Adrenal gland (tissue), 12 donors: ENCODE results near the gene C4orf33. TPM values are rescaled to one million over a fixed set of nuclear protein-coding genes. Genes with fewer than 3 reads are reported as not detected.
"Not testable (repeated sequence)": the region's sequence is repeated elsewhere in the genome, so short reads cannot be mapped to it uniquely, and the experiment has no call there.

Experiments
- DNase-seq, 7 donors: peaks; one replicate each; pipeline ENCODE4 v3.0.0-alpha.2; 2019 to 2020
- H3K27ac ChIP-seq, 5 donors: fragments of 200-600 bp; sonication (generic) in 4 of 5; 1 replicate in 3 of 5; 2 replicates in 2 of 5; pipeline versions ENCODE4 v1.5.1 to v1.8.0; 2016 to 2020; ENCODE audit warnings: mild to moderate bottlenecking in 1 of 5
- H3K27me3 ChIP-seq: fragments of 200-600 bp; 2 replicates; pipeline ENCODE4 v1.8.0; 2021
- H3K36me3 ChIP-seq, 2 donors: fragments of 200-600 bp; replicated peaks in 1 of 2; 1 replicate in 1 of 2; 2 replicates in 1 of 2; pipeline versions ENCODE4 v1.5.1 to v1.8.0; 2018 to 2022
- H3K4me1 ChIP-seq, 2 donors: fragments of 200-600 bp; replicated peaks in 1 of 2; 1 replicate in 1 of 2; 2 replicates in 1 of 2; pipeline versions ENCODE4 v1.5.1 to v1.8.0; 2018 to 2021
- H3K4me3 ChIP-seq, 4 donors: fragments of 200-600 bp; sonication (generic) in 3 of 4; one replicate each; pipeline ENCODE4 v1.5.1; 2016 to 2018
- H3K9me3 ChIP-seq, 3 donors: fragments of 200-600 bp; sonication (generic) in 1 of 3; replicated peaks in 1 of 3; 1 replicate in 2 of 3; 2 replicates in 1 of 3; pipeline versions ENCODE4 v1.5.1 to v1.8.0; 2016 to 2021
- POLR2A ChIP-seq, 2 donors: fragments of 450-650 bp; IDR thresholded peaks; one replicate each; pipeline ENCODE4 v1.6.1; 2017; ENCODE audit warnings: antibody characterized with exemption in 2 of 2, mild to moderate bottlenecking in 2 of 2, moderate library complexity in 1 of 2
- WGBS, 4 donors: extraction: QIAGEN DNeasy Blood & Tissue Kit in 2 of 4; methylation state at CpG; one replicate each; pipeline versions ENCODE4 v1.1.5 to v1.1.7; 2013 to 2017; 5-methylcytosine and 5-hydroxymethylcytosine counted together
- intact Hi-C, 2 donors: fragments of 100-400 bp; cut with DNase I; formaldehyde crosslinking; loops; one replicate each; pipeline versions ENCODE4 v1.14.1 to v1.15.0; 2022 to 2023
- polyA plus RNA-seq, 3 donors: library from polyadenylated mRNA; stranded (reverse); fragments of 200-250 nt in 2 of 3; fragments of 350-450 nt in 1 of 3; fragmentation: Illumina TruSeq in 1 of 3; extraction: RNeasy Lipid Tissue Mini Kit (QIAGEN cat#74804) in 1 of 3; gene quantifications; one replicate each; pipeline ENCODE4 v1.2.3, GENCODE V29; 2013 to 2014
- total RNA-seq, 9 donors: library from RNA; depleted of rRNA in 4 of 9; stranded (reverse); fragments of >200 nt in 4 of 9; fragments of 120-200 nt in 1 of 9; fragmentation: NEBNext Ultra II Directional in 1 of 9; extraction: Animal tissue kit (Norgen Biotek cat#: 25700) in 1 of 9; gene quantifications; one replicate each; pipeline versions ENCODE4 v1.1.0 to v1.2.4, GENCODE V29; 2013 to 2023
- TF ChIP-seq, protein P1 (sequence below), 6 experiments: fragments of 450-650 bp in 4 of 6; fragments of 200-600 bp in 2 of 6; sonication (generic) in 1 of 6; IDR thresholded peaks; 1 replicate in 5 of 6; 2 replicates in 1 of 6; pipeline versions ENCODE4 v1.5.1 to v1.8.0; 2016 to 2021; ENCODE audit warnings: antibody characterized with exemption in 6 of 6, mild to moderate bottlenecking in 2 of 6, moderate library complexity in 1 of 6
- donor health status: healthy with polysubstance abuse.
- donor health status: Bipolar disorder and iron deficiency.
- donor health status: DM: yes; HTN: yes; CAD: no.
- donor health status: DM: no; HTN: no; CAD: no.
- donor health status: DM: no; HTN: no; CAD: no.
- donor health status: DM: yes; HTN: yes; CAD: no.

Gene C4orf33
- total and polyA plus RNA-seq, 12 donors = 8.4 to 30.0 (median 11.3) TPM

DNA sequence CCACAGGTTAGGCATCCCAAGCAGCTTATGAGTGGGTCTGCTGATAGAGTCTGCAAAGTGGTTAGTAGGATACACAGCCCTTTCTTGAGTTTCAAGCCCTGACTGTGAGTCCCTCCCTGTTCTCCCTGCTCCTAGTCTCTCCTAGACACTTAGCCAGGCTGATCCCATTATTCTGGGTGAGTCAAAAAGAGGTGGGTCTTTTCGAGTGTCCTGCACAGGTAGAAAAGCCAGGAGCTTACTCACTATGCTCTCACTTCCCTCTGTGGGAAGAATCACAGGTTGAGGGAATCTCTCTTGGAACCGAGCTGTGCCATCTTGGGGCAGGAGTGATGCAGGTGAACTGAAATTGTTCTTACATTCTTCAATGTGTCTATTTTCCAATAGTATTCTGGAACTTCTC lies 32.3 kb upstream of the C4orf33 start:
- intact Hi-C loops = no loop called here

DNA sequence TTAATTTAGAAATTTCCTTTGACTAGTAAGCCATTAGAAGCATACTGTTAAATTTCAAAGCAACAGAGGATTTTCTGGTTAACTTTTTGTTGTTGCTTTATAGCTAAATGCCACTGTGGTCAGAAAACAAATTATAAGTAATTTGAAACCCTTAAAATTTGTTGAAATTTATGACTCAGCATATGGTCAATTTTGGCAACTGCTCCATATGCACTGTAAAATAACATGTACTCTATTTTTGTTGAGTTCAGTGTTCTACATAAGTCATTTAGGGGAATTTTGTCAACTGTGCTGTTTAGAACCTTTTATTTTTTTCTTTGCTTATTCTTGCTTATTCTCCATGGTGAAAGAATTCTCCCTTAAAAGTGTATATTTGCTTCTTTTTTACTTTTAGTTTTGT lies 31.2 kb upstream of the C4orf33 start:
- Histone ChIP-seq H3K4me3 (no peak overlapping the region), H3K9me3 (peaks cover 0 to 23% (median 6%) of the 10 kb centered on the region in 3 donors), H3K4me1 (no peaks in the 10 kb centered on the region), H3K27me3 (no peaks in the 10 kb centered on the region), H3K36me3 (no peaks in the 10 kb centered on the region), H3K27ac (no peak overlapping the region)
- no peak for DNase-seq
- TF ChIP-seq, protein P1, sequence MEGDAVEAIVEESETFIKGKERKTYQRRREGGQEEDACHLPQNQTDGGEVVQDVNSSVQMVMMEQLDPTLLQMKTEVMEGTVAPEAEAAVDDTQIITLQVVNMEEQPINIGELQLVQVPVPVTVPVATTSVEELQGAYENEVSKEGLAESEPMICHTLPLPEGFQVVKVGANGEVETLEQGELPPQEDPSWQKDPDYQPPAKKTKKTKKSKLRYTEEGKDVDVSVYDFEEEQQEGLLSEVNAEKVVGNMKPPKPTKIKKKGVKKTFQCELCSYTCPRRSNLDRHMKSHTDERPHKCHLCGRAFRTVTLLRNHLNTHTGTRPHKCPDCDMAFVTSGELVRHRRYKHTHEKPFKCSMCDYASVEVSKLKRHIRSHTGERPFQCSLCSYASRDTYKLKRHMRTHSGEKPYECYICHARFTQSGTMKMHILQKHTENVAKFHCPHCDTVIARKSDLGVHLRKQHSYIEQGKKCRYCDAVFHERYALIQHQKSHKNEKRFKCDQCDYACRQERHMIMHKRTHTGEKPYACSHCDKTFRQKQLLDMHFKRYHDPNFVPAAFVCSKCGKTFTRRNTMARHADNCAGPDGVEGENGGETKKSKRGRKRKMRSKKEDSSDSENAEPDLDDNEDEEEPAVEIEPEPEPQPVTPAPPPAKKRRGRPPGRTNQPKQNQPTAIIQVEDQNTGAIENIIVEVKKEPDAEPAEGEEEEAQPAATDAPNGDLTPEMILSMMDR (IDR thresholded peaks at IDR 0.05) = no peak
- no peak for TF ChIP-seq POLR2A (IDR thresholded peaks at IDR 0.05)
- intact Hi-C loops = no loop called here

More for the DNA sequence above, 32.3 kb upstream of the C4orf33 start:
- Histone ChIP-seq H3K36me3 (no peaks in the 10 kb centered on the region), H3K4me1 (no peaks in the 10 kb centered on the region), H3K4me3 (no peak overlapping the region), H3K9me3 (peaks cover 0 to 29% (median 6%) of the 10 kb centered on the region in 3 donors), H3K27me3 (no peaks in the 10 kb centered on the region), H3K27ac (no peak overlapping the region)
- 95 to 100% (median 99%) methylated on average over 2 of the region's 2 CpGs for WGBS, 4 donors
- no peak for TF ChIP-seq POLR2A (IDR thresholded peaks at IDR 0.05)
- TF ChIP-seq, protein P1 (IDR thresholded peaks at IDR 0.05) = no peak
- DNase-seq = no peak

DNA sequence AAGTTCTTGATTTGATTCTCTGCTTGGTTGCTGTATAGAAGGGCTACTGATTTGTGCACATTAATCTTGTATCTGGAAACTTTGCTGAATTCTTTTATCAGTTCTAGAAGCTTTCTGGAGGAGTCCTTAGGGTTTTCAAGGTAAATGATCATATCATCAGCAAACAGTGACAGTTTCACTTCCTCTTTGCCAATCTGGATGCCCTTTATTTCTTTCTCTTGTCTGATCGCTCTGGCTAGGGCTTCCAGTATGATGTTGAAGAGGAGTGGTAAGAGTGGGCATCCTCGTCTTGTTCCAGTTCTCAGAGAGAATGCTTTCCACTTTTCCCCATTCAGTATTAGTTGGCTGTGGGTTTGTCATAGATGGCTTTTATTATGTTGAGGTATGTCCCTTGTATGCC lies 26.4 kb upstream of the C4orf33 start:
- intact Hi-C loops, H3K4me1 ChIP-seq, H3K4me3 ChIP-seq, H3K36me3 ChIP-seq, H3K27ac ChIP-seq, H3K9me3 ChIP-seq, H3K27me3 ChIP-seq, DNase-seq: not testable (repeated sequence)
- WGBS, 4 donors = 95 to 100% (median 98%) methylated on average over 2 of the region's 2 CpGs

DNA sequence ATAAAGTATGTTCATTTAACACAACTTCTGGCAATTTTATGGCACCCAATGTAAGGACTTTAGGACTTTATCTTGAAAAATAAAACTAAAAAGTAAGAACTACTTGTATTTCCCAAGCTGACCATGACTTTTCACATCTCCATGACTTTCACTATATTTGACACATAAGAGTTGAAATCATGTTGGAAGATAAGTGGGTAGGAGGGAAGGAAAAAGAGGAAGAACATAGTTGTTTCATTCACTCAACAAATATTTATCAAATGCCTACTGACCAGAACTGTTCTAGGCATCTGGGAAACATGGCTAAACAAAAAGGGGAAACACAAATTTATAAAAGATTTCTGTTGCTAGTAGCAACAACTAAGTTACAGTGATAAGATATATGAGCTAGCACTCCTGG lies 18.6 kb upstream of the C4orf33 start:
- peaks cover 0 to 3% (median 0%) of the 10 kb centered on the region in 3 donors for H3K9me3 ChIP-seq
- no peaks in the 10 kb centered on the region for H3K27me3 ChIP-seq
- H3K4me1 ChIP-seq = no peaks in the 10 kb centered on the region
- DNase-seq = no peak
- H3K27ac ChIP-seq = no peak overlapping the region
- TF ChIP-seq, protein P1 (IDR thresholded peaks at IDR 0.05) = no peak
- no peak for TF ChIP-seq POLR2A (IDR thresholded peaks at IDR 0.05)
- H3K4me3 ChIP-seq = no peak overlapping the region
- intact Hi-C loops = no loop called here
- no peaks in the 10 kb centered on the region for H3K36me3 ChIP-seq

DNA sequence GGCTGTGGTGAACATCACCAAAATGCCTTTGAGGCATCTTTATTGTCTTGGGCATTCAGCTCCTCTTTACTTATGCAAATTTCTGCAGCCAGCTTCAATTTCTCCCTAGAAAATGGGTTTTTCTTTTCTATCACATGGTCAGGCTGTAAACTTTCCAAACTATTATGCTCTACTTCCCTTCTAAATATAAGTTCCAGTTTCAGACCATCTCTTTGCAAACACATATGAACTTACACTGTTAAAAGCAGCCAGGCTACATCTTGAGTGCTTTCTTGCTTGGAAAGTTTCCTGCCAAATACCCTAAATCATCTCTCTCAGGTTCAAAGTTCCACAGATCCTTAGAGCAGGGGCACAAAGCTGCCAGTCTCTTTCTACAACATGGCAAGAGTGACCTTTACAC lies 15.8 kb upstream of the C4orf33 start:
- Histone ChIP-seq H3K27me3 (no peaks in the 10 kb centered on the region), H3K9me3 (no peaks in the 10 kb centered on the region), H3K4me1 (no peaks in the 10 kb centered on the region), H3K4me3 (no peak overlapping the region), H3K36me3 (no peaks in the 10 kb centered on the region), H3K27ac (no peak overlapping the region)
- no peak for DNase-seq
- intact Hi-C loops = no loop called here
- TF ChIP-seq, protein P1 (IDR thresholded peaks at IDR 0.05) = no peak
- no peak for TF ChIP-seq POLR2A (IDR thresholded peaks at IDR 0.05)
